HG02970 (cell line): ENCODE measurements around the gene WWOX.

Experiments
- ATAC-seq: cut with Tn5 transposase; IDR thresholded peaks from one replicate; pipeline ENCODE4 v1.9.1; 2021; ENCODE audit warnings: mild to moderate bottlenecking, moderate library complexity, moderate number of reproducible peaks; ENCODE audit not compliant: unreplicated experiment, low FRiP score

WWOX gene

DNA sequence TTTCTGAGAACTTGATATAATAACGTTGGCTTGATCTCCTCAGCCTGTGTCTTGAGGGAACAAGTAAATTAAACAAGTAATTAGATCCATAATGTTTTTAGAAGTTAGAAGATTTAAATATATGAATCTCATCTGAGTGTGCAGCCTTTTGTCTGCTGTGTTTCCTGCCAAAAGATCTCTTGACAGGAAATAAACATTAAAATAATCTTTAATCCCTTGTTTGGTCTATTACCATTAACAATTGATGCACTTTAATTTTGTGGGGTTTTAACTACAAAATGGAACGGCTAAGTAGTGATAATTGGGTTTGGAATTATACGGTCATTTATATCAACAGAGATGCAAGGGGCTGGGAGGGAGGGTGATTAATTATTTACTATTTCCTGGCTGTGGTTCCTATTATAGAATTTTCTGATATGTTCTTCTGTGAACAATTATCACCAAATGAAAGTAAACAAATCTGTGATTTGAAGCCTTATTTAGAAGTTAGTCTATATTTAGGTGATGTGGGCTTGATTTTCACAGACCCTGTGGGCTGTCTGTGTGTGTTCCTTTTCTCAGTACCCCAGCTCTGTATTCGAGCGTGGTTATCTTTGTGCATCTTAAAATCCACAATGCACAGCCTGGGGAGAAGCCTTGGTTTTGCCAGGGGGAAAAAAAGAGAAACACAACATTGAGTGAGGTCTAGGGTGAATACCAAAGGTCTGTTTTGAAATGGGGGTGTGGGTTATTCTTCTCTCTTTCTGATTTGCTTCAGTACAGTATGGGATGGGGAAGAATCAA lies 556.1 kb downstream of the WWOX start:
- ATAC-seq, result no peak

DNA sequence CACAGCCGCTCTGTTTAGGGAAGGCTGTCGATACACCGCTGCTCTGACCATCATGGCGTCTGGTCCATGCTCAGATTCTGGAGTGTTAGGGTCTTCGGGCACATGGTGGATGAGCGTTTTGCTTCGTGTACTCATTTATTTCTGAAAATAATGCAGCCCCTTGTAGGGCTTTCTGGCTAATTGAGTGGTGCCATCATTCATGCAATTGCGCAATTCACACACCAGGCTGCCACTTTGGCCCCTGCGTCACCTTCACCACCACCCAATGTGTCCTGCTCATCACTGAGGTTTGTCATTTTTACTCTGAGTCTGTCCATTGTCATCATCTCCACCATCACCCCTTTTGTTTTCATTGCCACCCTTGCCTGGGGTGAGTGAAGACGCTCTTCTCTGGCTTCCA lies 557.4 kb downstream of the WWOX start:
- ATAC-seq, result no peak

DNA sequence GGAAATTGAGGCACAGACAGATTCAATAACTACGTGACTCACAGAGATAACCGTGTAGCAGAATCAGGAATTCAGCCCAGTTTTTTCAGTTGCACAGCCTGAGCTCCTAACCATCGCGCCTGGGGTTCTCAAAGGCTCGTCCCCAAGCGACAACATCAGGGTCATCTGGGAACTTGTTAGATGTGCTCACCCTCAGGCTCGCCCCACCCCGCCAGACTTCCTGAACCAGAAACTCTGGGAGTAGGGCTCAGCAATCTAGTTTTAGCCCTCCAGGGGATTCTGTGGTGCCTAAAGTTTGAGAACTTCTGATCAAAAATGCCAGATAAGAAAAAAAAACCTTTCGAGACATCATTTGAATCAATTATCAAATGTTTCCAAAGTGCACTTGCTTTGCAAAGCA lies 559.8 kb downstream of the WWOX start:
- no peak for ATAC-seq

DNA sequence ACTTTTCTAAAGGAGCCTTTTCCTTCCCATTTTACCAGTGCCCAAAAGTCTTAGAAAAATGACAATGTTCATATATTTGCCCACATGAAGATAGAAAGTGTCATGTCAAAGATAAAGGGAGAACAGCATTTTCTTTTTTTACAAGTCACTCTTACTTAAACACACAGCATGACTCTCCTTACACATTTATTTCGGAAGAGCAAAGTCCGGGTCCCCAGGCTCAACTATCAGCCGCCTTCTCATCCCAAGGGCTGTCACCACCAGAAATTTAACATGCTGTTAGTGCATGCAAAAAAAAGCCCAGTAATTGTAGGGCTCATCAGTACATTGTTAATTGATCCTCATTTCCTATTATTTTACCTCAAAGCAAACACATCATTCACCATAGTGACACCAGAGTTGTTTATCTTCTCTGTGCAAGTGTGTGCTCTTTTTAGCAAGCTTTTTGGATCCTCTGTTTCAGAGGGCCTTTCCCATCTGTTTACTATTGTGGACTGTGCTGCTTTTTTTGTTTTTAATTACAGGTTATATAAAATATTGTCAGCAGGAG lies 560.3 kb downstream of the WWOX start:
- no peak for ATAC-seq

DNA sequence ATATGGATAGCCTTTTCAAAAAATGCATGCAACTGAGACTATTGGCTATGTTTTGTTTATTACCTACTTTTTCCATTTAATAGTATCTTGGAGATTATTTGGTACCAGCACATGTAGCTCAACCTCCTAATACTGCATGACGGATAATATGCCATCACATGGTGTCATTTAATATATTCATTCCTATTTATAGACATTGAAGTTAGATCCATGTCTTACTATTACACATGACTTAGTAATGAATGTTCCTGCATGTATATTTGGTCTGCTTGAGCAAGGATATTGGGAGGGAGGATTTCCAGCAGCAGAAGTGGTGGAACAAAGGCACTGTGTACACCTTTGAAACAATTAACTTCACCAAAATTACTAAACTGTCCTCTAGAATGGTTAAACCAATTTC lies 561.3 kb downstream of the WWOX start:
- ATAC-seq, result no peak

DNA sequence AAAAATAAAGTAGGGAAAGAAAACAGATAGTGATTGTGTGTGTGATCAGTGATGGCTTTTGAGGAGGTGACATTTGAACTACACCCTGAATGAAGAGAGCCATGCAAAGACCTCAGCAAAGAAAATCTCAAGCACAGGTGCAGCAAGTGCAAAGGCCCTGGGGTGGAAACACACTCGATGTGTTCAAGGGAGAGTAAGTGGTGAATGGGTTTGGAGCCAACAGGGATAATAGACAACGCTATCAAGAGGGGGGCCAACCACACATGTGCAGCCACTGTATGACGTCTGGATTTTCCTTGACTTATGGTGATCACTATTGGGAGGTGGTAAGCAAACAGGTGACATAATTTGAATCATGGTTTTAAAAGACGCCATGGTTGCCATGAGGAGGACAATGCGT lies 564.2 kb downstream of the WWOX start:
- ATAC-seq, result no peak

DNA sequence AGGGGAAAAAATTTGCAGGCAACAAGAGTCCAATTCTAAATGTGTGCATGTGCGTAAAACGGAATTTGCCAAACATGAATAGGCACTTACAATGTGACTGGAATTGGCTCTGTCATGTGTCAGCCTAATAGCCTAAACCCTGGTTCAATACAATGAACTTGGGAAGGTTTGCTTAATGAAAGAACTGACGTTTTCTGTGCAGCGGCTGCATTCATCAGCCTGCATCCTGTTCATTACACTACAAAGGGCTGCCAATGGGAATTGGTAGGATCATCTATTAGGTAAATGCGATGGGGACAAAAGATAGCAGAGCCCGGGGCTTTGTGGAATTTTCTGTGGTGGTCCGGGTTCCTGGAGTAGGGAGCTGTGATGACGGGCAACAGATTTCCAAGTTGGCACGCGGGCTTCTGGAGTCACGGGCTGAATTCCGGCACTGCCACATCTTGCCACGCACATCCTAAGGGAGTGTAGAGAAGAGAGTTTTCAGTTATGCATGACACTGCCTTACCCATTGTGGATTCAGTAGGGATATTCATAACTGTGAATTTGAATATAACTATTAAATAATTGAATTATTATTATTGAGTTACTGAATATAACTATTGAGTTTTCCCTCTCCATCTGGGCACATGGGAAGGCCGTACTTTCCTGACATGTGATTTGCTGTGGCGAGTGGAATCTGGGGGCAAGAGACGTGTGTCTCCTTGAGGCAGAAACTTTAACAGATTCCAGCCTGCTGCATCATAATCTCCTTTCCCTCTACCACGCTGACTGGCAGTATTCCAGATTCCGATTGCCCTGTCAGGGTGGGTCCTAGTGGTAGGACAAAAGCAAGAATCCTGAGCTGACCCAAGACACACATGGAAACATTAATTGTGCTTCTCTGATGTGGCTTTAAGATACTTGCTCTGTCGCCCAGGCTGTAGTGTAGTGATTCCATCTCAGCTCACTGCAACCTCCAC lies 565.6 kb downstream of the WWOX start:
- no peak for ATAC-seq

DNA sequence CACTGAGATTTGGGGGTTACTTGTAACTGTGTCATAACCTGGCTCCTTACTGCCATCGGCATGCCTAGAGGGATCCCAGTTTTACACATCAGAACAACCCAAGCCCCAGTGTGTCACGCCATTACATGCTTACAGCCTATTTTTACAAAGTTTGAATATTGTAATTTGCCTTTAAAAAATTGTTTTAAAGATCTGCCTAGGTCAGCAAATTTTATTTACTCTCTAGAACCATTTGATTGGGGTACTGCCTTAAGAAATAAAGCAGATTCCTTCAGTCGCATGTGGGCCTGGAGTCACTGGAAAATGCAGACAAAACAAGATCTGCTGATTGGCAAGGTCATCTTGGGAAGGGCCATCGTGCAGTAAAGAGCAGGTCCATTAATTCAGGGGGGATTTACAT lies 566.9 kb downstream of the WWOX start:
- no peak for ATAC-seq

DNA sequence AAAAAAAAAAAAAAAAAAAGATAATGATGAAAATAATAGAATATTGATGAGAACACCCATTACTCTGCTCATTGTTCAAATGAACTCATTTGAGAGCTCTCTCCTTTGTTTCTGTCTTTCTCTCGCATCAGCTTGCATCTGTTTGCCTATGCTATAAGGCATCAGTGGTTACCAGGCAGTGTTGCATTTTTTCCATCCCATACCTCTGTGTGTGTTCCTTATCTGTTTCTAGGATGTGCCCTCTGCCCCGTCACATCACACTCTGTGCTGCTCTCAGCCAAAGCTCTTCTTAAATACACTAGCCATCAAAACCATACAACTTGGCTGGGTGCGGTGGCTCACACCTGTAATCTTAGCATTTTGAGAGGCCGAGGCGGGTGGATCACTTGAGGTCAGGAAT lies 568.2 kb downstream of the WWOX start:
- no peak for ATAC-seq

DNA sequence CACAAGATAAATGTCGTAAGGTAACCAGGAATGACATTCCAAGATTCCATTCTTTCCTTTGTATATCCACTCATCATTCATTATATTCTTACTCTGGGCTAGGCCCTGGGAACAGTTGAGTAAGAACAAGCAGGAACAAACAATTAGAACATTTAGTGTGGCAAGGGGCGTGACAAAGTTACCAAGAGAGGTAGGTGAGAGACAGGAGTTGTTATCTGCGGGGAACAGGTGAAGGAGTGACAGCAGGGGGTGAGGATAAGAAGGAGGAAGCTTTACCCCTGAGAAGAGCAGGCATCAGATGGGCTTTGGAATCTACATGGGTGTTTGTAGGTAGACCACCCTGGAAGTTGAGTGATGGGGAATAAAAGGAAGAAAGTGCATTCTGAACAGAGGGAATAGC lies 568.9 kb downstream of the WWOX start:
- ATAC-seq, result no peak

DNA sequence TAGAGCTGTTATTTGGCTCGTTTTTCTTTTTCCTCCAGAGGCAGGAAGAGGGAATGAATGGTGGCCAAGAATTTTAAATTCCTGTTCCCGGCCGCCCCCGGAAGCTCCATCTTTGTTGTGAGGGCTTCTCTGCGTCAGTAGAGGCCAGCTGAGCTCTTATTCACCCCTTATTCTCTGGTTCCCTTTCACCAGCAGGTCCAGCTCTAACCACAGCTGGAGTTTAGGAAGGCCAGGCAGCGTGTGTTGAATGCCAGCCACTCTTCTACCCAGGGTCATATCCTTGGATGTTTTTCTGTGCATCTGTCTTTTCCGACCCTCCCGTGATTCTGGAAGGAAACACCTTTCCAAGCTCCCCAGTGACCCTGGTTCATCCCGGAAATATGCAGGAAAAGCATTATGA lies 570.5 kb downstream of the WWOX start:
- no peak for ATAC-seq

DNA sequence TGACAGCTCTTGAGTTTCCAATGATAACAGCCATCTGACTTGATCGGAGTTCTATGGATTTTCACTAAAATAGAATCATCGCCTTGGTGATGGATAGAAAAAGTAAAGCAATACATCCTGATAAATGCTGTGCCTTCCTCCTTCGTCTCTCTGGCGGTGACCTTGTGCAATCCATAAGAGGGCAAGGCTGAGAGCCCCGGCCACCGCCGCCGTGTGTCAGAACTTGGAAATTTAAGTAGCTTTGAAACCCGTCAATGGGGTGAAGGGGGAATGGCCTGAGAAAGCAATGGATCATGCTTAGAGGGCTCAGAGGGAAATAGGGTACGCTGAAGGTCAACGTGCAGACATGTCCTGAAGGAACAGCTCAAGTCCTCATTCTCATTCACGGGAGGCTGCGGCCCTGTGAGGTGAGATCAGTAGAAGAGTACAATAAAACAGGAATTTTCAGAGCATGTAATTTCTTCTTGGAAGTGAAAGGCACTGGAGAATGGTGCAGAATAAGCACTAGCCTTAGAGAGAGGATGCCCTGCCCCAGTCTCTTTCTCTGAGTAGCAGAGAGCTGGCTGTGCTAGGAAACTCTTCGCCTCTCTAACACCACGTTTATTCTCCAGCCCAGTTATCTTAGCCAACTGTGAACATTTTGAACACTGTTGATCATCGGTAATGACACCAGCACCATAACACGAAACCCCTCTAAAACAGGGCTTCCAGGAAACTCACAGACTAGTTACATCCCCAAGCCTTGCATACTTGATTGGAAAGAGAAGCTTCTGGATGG lies 573.5 kb downstream of the WWOX start:
- no peak for ATAC-seq

DNA sequence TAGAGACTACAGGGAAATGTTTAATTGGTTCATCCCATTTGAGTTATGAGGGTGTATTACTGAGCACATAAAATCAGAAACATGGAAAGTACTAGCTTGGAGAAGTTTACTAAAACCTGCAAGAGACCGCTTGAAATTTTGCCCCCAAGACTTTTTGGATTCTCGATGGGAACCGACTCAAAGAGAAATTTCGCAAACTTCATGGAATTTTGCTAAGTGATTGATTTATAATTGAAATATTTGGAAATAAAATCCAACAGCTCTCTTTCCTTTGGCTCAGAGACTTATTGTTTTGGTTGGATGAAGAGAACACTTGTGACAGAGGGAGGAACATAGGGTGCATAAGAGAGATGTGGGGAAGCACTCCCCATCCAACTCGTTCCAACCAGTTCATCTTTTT lies 574.4 kb downstream of the WWOX start:
- no peak for ATAC-seq

DNA sequence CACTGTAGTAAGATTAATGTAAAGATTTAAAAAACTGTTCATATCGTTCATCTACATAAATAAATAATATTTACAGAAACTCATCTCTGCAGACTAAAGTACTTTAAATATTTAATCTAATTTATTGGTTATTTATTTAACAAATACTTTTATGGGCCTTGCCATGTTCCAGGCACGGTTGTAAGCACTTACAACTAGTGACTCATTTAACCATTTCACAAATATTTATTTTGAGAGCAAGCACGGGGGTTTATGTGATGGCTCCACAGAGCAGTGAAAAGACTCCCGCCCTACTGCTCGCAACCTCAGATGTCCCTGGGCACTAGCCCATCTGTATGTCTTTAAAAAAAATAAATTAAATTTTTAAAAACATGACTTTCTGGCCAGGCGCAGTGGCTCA lies 575.9 kb downstream of the WWOX start:
- ATAC-seq, result no peak

DNA sequence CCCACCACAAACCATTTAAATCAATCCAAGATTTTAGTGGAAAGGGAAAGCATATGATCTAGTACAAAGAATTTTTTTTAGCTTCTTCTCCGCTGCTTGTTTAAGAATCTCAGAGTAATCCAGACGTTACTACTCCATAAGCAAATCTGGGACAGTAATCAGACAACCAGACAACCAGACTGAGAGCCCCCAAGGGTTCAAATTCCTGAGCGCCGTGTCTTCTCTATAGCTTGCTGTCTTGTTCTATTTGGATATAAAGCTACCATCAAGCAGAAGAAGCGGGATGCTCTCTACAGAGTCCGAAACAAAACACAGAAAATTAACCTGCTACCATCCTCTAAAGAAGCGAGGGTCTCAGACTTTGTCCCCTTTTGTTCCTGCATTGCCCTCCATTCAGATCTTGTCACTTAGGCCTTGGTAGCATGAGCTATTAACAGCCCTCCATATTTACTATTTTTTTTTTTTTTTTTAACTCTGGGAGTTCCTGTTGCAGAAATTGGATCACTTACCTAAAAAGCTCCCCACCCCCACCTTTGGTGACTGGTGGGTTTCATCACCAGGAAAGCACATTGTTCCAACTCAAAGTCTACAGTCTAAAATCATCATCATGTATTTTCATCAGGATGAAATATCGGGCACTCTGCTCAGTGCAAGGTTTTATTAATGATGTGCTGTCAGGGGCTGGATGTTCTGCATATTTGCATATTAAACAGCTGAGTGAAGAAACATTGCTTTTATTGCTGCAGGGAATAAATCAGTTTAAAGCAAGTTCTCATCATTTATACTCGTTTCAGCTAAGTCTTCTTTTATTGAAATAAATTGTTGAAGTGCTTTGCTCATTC lies 576.7 kb downstream of the WWOX start:
- no peak for ATAC-seq

DNA sequence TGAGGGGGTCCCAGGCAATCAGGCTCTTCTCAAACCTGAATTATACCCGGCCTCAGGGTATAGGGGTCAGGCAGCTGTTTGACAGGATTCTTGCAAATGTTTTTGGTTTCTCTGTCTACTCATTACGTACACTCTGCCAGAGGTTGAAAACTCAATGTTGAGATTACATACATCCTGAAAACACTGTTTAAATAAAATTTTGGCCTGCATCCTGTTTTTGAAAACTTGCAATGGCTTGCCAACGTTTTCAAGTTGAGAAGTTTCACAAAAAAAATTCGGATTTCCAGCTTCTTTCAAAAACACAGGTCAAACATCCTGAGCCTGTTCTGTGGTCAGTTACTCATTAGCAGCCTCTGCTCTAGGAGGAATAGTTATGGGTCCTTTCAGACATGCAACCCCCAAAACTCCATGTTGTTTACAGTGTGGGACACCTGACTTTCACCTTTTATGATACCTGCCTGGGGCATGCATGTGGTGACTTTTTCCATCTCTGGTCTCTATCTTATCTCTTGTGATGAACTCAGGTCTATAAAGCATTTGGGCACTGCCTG lies 577.8 kb downstream of the WWOX start:
- no peak for ATAC-seq

DNA sequence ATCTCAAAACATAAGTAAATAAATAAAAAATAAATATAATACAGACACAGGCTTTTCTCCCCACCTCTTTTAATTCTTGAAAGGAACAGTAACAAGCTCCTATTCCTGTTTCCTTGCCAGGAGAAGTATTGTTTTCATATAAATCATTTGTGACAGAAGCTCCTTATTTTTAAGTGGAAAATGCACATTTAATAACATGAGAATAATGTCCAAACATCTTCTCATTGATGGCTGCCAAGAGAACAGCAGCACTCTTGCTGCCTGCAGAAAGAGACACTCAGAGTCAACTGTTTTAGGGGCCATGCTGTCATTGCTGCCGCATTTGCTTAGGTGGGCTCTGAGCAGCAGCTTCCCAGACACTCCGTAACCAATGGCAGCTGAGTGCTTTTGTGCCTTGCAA lies 580.1 kb downstream of the WWOX start:
- no peak for ATAC-seq

DNA sequence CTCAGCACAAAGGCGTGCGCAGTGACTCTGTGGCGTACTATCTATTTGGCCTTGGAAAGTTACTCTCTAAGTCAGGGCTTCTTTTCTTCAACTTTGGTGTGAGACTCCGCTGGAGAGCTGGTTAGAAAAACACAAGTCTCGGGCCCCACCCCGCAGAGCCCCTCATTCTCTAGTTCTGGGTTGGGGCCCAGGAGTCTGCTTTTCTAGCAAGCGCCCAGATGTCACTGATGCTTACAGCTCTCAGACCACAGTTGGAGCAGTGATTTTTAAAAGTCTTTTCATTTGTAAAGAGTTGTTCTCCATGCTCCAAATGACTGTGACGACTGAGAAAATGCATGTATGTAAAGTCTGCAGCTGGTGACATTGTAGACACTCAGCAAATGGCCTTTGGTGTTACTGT lies 582.3 kb downstream of the WWOX start:
- ATAC-seq, result no peak

DNA sequence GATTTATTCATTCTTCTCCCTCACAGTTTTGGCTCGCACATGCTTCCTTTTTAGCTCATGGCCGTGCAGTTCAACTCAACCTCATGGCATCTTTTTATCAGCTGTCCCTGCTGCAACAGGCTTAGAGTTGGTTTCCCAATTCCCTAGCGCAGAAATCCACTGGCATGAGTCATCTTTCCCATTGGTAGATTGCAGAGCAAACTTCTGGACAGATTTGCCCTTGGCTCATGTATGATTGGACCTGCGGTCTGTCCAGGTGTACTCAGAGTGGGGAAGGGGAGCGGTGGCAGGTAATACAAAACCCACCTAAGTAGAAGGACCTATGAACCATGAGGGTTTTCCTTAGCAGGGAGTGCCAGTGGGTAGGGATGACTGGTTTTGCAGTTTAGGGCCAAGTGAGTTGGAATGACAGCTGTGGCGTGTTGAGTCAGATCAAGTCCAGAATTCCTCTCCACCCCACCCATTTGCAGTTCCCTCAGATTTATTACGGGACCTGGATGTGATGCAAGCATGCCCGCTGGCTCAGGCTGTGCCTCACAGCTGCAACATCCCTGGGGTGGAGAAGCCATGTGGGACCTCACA lies 584.7 kb downstream of the WWOX start:
- no peak for ATAC-seq
